ENCODE measurements around the gene ASCC1. TPM values are rescaled to one million over a fixed set of nuclear protein-coding genes. Genes with fewer than 3 reads are reported as not detected.

Gene ASCC1
- total RNA-seq, 1 donor, result 14.2 TPM

DNA sequence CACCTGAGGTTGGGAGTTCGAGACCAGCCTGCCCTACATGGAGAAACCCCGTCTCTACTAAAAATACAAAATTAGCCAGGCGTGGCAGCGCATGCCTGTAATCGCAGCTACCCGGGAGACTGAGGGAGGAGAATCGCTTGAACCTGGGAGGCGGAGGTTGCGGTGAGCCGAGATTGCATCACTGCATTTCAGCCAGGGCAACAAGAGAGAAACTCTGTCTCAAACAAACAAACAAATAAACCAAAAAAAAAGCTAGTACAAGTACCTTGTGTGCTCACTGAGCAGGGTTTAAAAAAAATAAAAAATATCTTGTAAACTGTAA is 116.5 kb downstream of the ASCC1 start:
- no peak overlapping the region for H3K4me3 ChIP-seq (ENCODE audit: low read length)
- no peaks in the 10 kb centered on the region for H3K4me1 ChIP-seq (ENCODE audit: insufficient read depth, low read length)
- H3K9me3 ChIP-seq (ENCODE audit: low read depth, low read length), result no peaks in the 10 kb centered on the region
- no peaks in the 10 kb centered on the region for H3K27me3 ChIP-seq (ENCODE audit: insufficient read depth, low read length)

DNA sequence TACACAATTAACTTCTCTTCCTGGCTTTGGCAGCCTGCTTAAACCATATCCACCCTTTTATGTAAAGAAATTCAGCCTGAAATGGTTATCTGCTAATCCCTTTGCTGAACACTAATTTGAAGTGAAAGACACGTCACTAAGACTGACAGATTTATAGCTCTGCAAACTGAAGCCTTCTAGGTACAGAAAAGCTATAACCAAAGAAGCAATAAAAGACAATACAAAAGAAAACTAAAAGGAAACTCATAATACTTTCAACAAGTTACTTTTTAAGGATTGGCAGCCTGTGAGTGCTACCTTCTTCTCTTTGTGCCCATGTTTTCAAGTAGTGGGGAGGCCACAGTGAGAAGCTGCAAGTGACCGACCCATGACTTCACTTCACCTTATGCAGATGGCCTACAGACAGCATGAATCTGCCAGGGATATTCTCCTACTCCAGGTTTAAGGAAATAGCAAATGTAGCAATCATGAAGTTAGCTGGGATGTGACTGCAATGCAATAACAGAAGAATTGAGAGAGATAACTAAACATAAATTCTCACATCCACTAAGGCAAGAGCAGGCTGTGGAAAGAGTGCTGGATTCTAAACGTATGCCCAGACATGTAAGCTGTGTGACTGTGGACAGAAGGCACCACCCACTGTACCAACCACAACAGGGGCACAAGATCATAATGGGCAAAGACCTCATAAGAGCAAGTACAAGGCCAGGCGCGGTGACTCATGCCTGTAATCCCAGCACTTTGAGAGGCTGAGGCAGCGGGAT is 117.1 kb downstream of the ASCC1 start:
- no peaks in the 10 kb centered on the region for H3K27me3 ChIP-seq (ENCODE audit: insufficient read depth, low read length)
- H3K9me3 ChIP-seq (ENCODE audit: low read depth, low read length), result no peaks in the 10 kb centered on the region
- H3K4me1 ChIP-seq (ENCODE audit: insufficient read depth, low read length), result no peaks in the 10 kb centered on the region
- no peak overlapping the region for H3K4me3 ChIP-seq (ENCODE audit: low read length)

DNA sequence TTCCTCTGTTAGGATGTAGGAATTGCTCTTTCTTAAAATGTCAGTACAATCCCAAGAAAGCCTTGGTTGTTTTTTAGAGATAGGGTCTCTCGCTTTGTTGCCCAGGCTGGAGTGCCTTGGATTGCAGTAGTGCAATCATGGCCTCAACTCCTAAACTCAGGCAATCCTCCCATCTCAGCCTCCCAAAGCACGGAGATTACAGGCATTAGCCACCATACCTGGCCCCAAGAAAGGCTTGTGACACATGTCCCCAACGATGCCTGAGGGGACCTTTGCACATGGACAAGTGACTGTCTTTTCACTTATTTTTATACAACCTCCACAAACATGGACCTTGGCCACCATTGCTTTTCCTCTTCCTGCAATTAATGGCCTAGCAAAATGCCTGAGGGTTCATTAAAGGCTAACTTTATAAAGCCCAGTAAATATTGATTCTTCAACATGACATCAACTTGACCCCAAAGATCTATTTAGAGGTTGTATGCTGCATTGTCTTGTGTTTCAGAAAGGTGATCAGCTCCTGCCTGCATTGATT is 117.7 kb downstream of the ASCC1 start:
- no peak overlapping the region for H3K4me3 ChIP-seq (ENCODE audit: low read length)
- no peaks in the 10 kb centered on the region for H3K9me3 ChIP-seq (ENCODE audit: low read depth, low read length)
- no peaks in the 10 kb centered on the region for H3K4me1 ChIP-seq (ENCODE audit: insufficient read depth, low read length)
- no peaks in the 10 kb centered on the region for H3K27me3 ChIP-seq (ENCODE audit: insufficient read depth, low read length)

DNA sequence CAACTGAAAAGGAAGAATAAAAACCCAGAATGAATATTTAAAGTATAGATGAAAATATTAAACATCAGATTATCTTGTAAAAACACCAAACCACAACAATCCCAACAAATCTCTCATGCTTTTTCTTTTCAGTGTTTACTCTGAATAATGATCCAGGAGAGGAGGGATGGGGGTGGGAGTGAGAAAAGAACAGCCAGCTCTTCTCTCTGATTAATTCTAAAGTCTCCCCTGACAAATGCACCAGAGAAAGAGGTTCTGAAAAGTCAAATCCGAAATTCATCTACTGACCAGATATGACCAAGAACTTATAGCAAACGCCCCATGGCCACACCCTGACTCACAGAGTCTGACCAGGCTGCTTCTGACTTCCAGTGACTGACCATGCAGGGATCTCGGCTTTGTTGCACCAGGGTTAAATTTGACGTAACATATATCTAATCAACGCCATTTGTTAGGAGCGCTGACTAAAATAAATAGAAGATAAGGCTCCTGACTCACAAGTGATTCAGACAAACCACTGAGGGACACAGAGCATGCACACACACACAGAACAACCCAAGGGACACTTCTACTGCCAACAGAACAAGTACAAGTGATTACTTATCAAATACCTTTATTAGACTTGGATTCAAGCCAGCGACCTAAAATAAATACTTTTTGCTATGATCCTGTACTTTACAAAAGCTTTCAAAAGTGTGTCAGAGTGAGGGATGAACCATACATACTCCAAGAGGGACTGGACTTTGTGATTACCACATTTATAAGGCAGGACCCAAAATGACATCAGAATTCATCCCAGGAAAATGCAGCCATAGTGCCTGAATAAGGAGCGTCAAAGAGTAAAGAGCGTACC is 118.4 kb downstream of the ASCC1 start:
- H3K4me3 ChIP-seq (ENCODE audit: low read length), result no peak overlapping the region
- H3K4me1 ChIP-seq (ENCODE audit: insufficient read depth, low read length), result no peaks in the 10 kb centered on the region
- H3K9me3 ChIP-seq (ENCODE audit: low read depth, low read length), result no peaks in the 10 kb centered on the region
- no peaks in the 10 kb centered on the region for H3K27me3 ChIP-seq (ENCODE audit: insufficient read depth, low read length)

DNA sequence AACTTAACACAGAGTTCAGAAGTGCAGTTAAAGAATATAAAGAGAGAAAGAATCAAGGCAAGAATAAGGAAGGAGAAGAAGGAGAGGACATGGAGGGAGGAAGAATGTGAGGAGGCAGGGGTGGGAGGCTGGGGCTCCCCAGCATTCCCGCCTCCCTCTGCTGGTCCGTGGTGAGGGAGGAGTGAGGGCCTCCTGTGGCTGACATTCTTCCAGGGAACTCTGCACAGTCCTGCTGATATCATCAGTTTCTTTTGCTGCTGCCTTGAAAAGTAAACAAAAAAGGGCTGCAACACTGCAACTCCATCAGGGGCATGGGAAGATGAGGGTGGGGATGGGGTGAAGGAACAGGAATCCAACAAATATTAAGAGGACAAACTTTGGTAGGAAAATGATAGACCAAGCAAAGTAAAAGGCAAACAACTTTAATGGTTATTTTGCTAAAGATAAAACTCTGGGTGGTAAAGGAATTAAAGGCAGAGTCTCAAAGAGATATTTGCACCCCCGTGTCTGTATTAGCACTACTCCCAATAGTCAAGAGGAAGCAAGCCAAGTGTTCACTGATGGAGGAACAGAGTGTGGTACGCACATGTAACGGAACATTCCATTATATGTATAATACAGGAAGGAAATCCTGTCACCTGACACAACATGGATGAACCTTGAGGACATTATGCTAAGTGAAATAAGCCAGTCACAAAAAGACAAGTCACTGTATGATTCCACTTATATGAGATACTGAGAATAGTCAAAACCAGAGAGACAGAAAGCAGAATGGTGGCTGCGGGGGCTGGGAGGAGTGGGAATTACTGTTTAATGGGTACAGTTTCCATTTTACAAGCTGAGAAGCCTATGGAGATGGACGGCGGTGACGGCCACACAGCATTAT is 119.7 kb downstream of the ASCC1 start:
- H3K27me3 ChIP-seq (ENCODE audit: insufficient read depth, low read length), result no peaks in the 10 kb centered on the region
- no peaks in the 10 kb centered on the region for H3K9me3 ChIP-seq (ENCODE audit: low read depth, low read length)
- H3K4me3 ChIP-seq (ENCODE audit: low read length), result no peak overlapping the region
- peaks cover 3% of the 10 kb centered on the region for H3K4me1 ChIP-seq (ENCODE audit: insufficient read depth, low read length)

DNA sequence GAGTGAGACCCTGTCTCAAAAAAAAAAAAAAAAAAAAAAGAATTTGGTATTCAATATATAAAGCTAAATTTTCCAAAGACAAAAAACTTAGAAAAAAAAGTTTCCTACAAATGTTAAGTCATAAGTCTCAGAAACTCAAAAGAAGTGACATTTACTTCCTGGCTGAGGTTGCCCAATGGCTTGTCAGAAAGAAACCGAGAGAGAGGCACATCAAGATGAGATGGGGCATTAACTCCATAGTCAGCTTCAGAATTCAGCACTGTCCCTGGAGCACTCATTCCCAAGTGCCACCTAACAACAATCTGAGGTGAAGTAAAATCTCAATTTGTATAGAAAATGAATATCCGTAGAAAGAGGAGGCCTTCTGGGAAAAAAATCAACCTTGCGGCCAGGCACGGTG is 120.9 kb downstream of the ASCC1 start:
- Histone ChIP-seq H3K27me3 (ENCODE audit: insufficient read depth, low read length) (no peaks in the 10 kb centered on the region), H3K9me3 (ENCODE audit: low read depth, low read length) (no peaks in the 10 kb centered on the region), H3K4me1 (ENCODE audit: insufficient read depth, low read length) (peaks cover 14% of the 10 kb centered on the region), H3K4me3 (ENCODE audit: low read length) (no peak overlapping the region)

DNA sequence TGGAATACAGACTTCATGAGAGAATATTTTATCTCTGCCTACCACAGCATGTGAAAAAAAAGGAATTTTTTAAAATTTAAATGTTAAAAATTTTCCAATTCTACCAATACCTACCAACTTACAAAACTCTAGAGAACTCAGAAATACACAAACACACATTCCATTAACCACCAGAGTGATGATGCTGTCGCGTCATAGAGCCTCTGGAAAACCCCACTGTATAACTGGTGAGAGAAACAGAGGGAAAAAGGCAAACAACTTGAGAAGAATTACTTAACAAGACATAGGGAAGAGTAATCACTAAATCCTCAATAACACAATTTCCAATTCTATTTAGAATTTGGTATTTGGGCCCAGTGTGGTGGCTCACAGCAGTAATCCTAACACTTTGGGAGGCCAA is 121.5 kb downstream of the ASCC1 start:
- Histone ChIP-seq H3K27me3 (ENCODE audit: insufficient read depth, low read length) (peaks cover 4% of the 10 kb centered on the region), H3K4me3 (ENCODE audit: low read length) (no peak overlapping the region), H3K9me3 (ENCODE audit: low read depth, low read length) (no peaks in the 10 kb centered on the region), H3K4me1 (ENCODE audit: insufficient read depth, low read length) (peaks cover 20% of the 10 kb centered on the region)

DNA sequence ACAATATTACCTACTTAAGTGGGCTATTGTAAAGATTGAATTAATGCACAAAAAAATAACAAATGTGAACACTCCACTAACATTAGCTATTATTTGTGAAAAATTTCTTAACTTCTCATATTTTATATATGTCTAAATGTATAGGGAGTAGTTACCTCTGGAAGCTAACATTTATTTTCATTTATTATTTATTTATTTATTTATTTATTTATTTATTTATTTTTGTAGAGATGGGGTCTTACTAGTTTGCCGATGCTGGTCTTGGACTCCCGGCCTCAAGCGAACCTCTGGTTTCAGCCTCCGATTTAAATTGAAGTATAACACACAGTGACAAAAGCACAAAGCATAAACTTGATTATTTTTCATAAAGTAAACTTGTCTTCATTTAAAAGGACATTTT is 122.6 kb downstream of the ASCC1 start:
- no peaks in the 10 kb centered on the region for H3K9me3 ChIP-seq (ENCODE audit: low read depth, low read length)
- H3K27me3 ChIP-seq (ENCODE audit: insufficient read depth, low read length), result peaks cover 11% of the 10 kb centered on the region
- peaks cover 28% of the 10 kb centered on the region for H3K4me1 ChIP-seq (ENCODE audit: insufficient read depth, low read length)
- H3K4me3 ChIP-seq (ENCODE audit: low read length), result no peak overlapping the region

DNA sequence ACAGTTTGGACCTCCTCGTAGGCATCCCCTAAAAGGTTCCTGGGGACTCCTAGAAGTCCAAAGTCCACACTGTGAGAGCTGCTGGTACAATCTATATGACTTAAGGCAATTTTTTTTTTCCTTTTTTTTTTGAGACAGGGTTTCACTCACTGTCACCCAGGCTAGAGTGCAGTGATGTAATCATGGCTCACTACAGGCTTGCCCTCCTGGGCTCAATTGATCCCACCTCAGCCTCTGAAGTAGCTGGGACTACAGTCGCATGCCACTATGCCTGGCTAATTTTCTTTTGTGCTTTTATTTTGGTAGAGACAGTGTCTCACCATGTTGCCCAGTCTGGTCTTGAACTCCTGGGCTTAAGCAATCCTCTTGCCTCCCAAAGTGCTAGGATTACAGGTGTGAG is 123.1 kb downstream of the ASCC1 start:
- peaks cover 16% of the 10 kb centered on the region for H3K27me3 ChIP-seq (ENCODE audit: insufficient read depth, low read length)
- no peak overlapping the region for H3K4me3 ChIP-seq (ENCODE audit: low read length)
- H3K9me3 ChIP-seq (ENCODE audit: low read depth, low read length), result no peaks in the 10 kb centered on the region
- H3K4me1 ChIP-seq (ENCODE audit: insufficient read depth, low read length), result peaks cover 33% of the 10 kb centered on the region

DNA sequence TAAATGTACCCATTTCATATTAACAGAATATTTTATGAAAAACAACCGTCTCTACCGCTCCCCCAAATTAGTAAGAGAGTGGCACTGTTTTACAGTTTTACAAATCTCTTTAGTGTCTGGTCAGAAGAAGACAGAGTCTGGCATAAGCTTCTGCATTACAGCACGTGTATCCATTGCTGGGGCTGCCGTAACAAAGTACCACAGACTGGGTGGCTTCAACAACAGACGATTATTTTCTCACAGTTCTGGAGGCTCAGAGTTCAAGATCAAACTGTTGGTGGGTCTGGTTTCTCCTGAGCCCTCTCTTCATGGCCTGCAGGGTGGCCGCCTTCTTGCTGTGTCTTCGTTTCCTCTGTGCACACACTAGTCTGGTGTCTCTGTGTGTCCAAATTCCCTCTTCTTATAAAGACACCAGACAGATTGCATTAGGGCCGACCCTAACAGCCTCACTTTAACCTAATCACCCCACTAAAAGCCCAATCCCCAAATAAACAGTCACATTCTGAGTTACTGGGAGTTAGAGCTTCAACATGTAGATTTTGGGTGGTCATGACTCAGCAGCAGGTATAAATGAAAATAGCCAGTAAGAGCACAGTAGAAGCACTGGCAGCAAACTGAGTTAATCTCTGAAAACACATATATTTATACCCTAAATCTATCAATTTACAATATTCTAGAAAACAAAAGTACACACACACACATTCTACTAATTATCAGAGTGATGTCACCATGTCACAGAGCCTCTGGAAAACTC is 123.7 kb downstream of the ASCC1 start:
- Histone ChIP-seq H3K4me3 (ENCODE audit: low read length) (no peak overlapping the region), H3K9me3 (ENCODE audit: low read depth, low read length) (no peaks in the 10 kb centered on the region), H3K4me1 (ENCODE audit: insufficient read depth, low read length) (peaks cover 39% of the 10 kb centered on the region), H3K27me3 (ENCODE audit: insufficient read depth, low read length) (peaks cover 17% of the 10 kb centered on the region)

DNA sequence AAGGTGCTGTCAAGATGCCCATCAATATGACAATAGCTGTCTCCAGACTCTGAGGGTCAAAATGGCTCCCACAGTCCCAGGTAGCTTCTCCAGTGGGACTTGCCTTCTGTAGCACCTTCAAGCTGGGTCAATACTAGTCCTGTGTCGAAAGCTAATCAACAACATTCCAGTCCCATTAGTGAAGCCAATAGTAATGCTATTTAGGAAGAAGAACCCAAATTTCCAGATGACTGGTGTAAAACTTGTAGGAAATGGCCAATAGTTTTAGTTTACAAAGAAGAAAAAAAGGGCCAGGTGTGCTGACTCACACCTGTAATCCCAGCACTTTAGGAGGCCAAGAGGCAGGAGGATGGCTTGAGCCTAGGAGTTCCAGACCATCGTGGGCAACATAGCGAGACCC is 125.8 kb downstream of the ASCC1 start:
- no peaks in the 10 kb centered on the region for H3K9me3 ChIP-seq (ENCODE audit: low read depth, low read length)
- H3K4me3 ChIP-seq (ENCODE audit: low read length), result no peak overlapping the region
- H3K27me3 ChIP-seq (ENCODE audit: insufficient read depth, low read length), result peaks cover 17% of the 10 kb centered on the region
- peaks cover 58% of the 10 kb centered on the region for H3K4me1 ChIP-seq (ENCODE audit: insufficient read depth, low read length)

DNA sequence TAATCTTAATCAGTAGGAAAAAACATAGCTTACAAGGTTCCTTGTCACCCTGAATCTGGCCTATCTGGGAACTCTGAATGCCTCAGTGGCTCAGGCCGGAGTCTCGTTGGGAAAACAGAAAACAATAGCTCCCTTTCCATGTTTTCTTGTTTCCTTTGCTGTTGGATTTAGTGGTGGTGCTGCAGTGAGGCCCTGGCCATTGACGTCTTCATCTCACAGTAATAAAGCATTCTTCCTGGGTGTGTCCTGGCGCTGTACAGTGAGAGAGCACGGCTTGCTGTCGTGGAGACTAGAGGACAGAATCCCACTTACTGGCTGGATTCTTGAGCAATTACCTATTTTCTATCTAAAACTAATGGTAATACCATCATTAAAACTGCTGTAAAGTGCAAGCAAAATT is 126.5 kb downstream of the ASCC1 start:
- Histone ChIP-seq H3K4me1 (ENCODE audit: insufficient read depth, low read length) (peaks cover 66% of the 10 kb centered on the region), H3K27me3 (ENCODE audit: insufficient read depth, low read length) (peaks cover 17% of the 10 kb centered on the region), H3K4me3 (ENCODE audit: low read length) (no peak overlapping the region), H3K9me3 (ENCODE audit: low read depth, low read length) (no peaks in the 10 kb centered on the region)

DNA sequence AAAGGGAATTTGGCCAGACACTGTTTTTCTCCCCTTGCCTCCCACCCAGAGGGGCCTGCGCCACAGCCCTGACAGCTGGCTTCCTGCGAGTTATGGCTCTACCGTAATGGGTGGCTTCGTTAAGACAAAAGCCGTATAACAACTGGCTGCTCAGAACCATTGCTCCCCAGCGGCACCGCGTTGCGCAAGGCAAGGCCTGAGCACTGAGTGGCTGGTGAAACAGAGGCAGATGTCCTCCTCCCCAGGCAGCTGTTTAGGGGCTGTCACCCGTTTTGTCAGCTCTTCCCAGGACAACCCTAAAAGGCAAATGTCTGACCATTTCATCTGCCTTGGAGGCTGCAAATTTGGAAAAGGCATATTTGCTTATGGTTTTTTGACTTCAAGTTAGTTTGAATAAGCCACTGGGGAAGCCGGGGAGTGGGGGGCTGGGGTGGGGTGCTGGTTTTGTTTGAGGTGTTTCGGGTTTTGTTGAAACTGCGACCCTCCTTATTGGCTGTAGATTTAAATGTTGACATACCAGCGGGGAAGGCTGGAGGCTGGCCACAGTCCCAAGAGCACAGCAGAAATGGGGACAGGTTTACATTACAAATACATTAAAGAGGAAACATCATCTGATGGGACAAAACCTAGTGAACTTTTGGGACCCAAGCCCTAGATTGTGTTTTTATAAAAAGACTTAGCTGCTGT is 127.0 kb downstream of the ASCC1 start:
- Histone ChIP-seq H3K27me3 (ENCODE audit: insufficient read depth, low read length) (peaks cover 17% of the 10 kb centered on the region), H3K9me3 (ENCODE audit: low read depth, low read length) (no peaks in the 10 kb centered on the region), H3K4me3 (ENCODE audit: low read length) (peak overlapping the region; percentile 74), H3K4me1 (ENCODE audit: insufficient read depth, low read length) (peaks cover 71% of the 10 kb centered on the region)
